Astrocyte (in vitro differentiated cells and primary cell): ENCODE data around the gene MBNL2. TPM values are rescaled to one million over a fixed set of nuclear protein-coding genes. Genes with fewer than 3 reads are reported as not detected.
A peak's percentile ranks its signal among the peaks of the same experiment; 100 is the strongest.

ENCODE experiments used
- DNase-seq: peaks from one replicate; pipeline ENCODE4 v3.0.0-alpha.2; 2010; ENCODE audit warnings: low read depth
- FAIRE-seq: peaks from 2 replicates; lab custom pipeline; 2011; peaks lifted over from hg19 to GRCh38; lab: Jason Lieb, UNC
- H2AFZ ChIP-seq: 2 replicates; pipeline ENCODE4 v1.6.0; 2012; ENCODE audit warnings: low read depth, low read length, inconsistent platforms
- H3K27ac ChIP-seq: 2 replicates; pipeline ENCODE4 v1.5.1; 2011; ENCODE audit warnings: low read depth, low read length, inconsistent platforms
- H3K27me3 ChIP-seq: 2 replicates; pipeline ENCODE4 v1.6.0; 2011; ENCODE audit warnings: low read length, inconsistent platforms; ENCODE audit not compliant: insufficient read depth
- H3K36me3 ChIP-seq: 2 replicates; pipeline ENCODE4 v1.5.1; 2011; ENCODE audit warnings: low read length, inconsistent platforms; ENCODE audit not compliant: insufficient read depth
- H3K4me1 ChIP-seq: 2 replicates; pipeline ENCODE4 v1.5.1; 2011; ENCODE audit warnings: low read length, inconsistent platforms; ENCODE audit not compliant: insufficient read depth
- H3K4me2 ChIP-seq: 2 replicates; pipeline ENCODE4 v1.6.0; 2012; ENCODE audit warnings: low read length, inconsistent platforms
- H3K4me3 ChIP-seq: 2 replicates; pipeline ENCODE4 v1.5.1; 2011; ENCODE audit warnings: low read depth, mild to moderate bottlenecking, low read length, inconsistent platforms; ENCODE audit not compliant: insufficient read depth
- H3K79me2 ChIP-seq: 2 replicates; pipeline ENCODE4 v1.6.0; 2012; ENCODE audit warnings: mild to moderate bottlenecking, low read length, inconsistent platforms; ENCODE audit not compliant: insufficient read depth
- H3K9ac ChIP-seq: 2 replicates; pipeline ENCODE4 v1.6.0; 2012; ENCODE audit warnings: mild to moderate bottlenecking, low read length, inconsistent platforms
- H3K9me3 ChIP-seq: 2 replicates; pipeline ENCODE4 v1.5.1; 2012; ENCODE audit warnings: low read depth, mild to moderate bottlenecking, low read length, inconsistent platforms; ENCODE audit not compliant: insufficient read depth
- H4K20me1 ChIP-seq: 2 replicates; pipeline ENCODE4 v1.6.0; 2012; ENCODE audit warnings: low read length, inconsistent platforms; ENCODE audit not compliant: insufficient read depth
- H3K27ac Mint-ChIP-seq: one replicate; pipeline ENCODE4 v1.8.0; 2021; ENCODE audit warnings: mild to moderate bottlenecking, mixed read lengths; ENCODE audit not compliant: unreplicated experiment
- H3K27me3 Mint-ChIP-seq: one replicate; pipeline ENCODE4 v1.8.0; 2021; ENCODE audit warnings: low read depth, mixed read lengths; ENCODE audit not compliant: unreplicated experiment
- H3K36me3 Mint-ChIP-seq: one replicate; pipeline ENCODE4 v1.8.0; 2021; ENCODE audit warnings: low read depth, mixed read lengths; ENCODE audit not compliant: unreplicated experiment
- H3K4me1 Mint-ChIP-seq: one replicate; pipeline ENCODE4 v1.8.0; 2021; ENCODE audit warnings: low read depth, mixed read lengths; ENCODE audit not compliant: unreplicated experiment
- H3K4me3 Mint-ChIP-seq: one replicate; pipeline ENCODE4 v1.8.0; 2021; ENCODE audit warnings: mild to moderate bottlenecking, moderate library complexity, mixed read lengths; ENCODE audit not compliant: unreplicated experiment
- H3K9me3 Mint-ChIP-seq: one replicate; pipeline ENCODE4 v1.8.0; 2021; ENCODE audit warnings: mild to moderate bottlenecking, mixed read lengths; ENCODE audit not compliant: unreplicated experiment
- CTCF ChIP-seq: IDR thresholded peaks from 2 replicates; pipeline ENCODE4 v1.5.1; 2011; ENCODE audit warnings: low read depth, mild to moderate bottlenecking, inconsistent platforms, low read length, moderate library complexity; ENCODE audit not compliant: insufficient read depth
- EZH2 ChIP-seq: IDR thresholded peaks from 2 replicates; pipeline ENCODE4 v1.6.1; 2012; ENCODE audit warnings: mild to moderate bottlenecking, low read length, inconsistent platforms; ENCODE audit not compliant: insufficient read depth
- total RNA-seq: library from RNA; stranded (reverse); gene quantifications from 2 replicates; pipeline ENCODE4 v1.2.1, GENCODE V29; 2021

MBNL2 gene
- total RNA-seq, 1 donor from 2014 or later, result 66.5 TPM

GRCh38 chr13:97408938-97409337 is 186.8 kb downstream of the MBNL2 start:
- no peak for FAIRE-seq
- TF ChIP-seq EZH2 (no peak), CTCF (no peak)

GRCh38 chr13:97411984-97412383 is 189.9 kb downstream of the MBNL2 start:
- peak; percentile 26 for FAIRE-seq

More at GRCh38 chr13:97408938-97409337, 186.8 kb downstream of the MBNL2 start:
- no peak overlapping the region for H2AFZ ChIP-seq
- no peaks in the 10 kb centered on the region for H4K20me1 ChIP-seq
- no peak overlapping the region for H3K4me2 ChIP-seq
- H3K27me3 Mint-ChIP-seq, result no peaks in the 10 kb centered on the region
- no peak overlapping the region for H3K4me3 Mint-ChIP-seq
- H3K9ac ChIP-seq, result no peak overlapping the region
- H3K36me3 ChIP-seq, result no peaks in the 10 kb centered on the region
- no peak overlapping the region for H3K27ac Mint-ChIP-seq
- no peaks in the 10 kb centered on the region for H3K36me3 Mint-ChIP-seq
- H3K27me3 ChIP-seq, result no peaks in the 10 kb centered on the region
- no peaks in the 10 kb centered on the region for H3K79me2 ChIP-seq
- no peak for DNase-seq
- no peak overlapping the region for H3K27ac ChIP-seq
- no peaks in the 10 kb centered on the region for H3K9me3 Mint-ChIP-seq
- H3K4me1 ChIP-seq, result no peaks in the 10 kb centered on the region
- H3K9me3 ChIP-seq, result no peaks in the 10 kb centered on the region
- H3K4me3 ChIP-seq, result no peak overlapping the region
- H3K4me1 Mint-ChIP-seq, result peaks cover 3% of the 10 kb centered on the region

More at GRCh38 chr13:97411984-97412383, 189.9 kb downstream of the MBNL2 start:
- Mint-ChIP-seq H3K27me3 (no peaks in the 10 kb centered on the region), H3K4me1 (no peaks in the 10 kb centered on the region), H3K27ac (no peak overlapping the region), H3K4me3 (no peak overlapping the region), H3K36me3 (no peaks in the 10 kb centered on the region), H3K9me3 (no peaks in the 10 kb centered on the region)
- no peaks in the 10 kb centered on the region for H3K27me3 ChIP-seq
- H3K9ac ChIP-seq, result no peak overlapping the region
- H3K4me3 ChIP-seq, result no peak overlapping the region
- no peak for TF ChIP-seq EZH2
- TF ChIP-seq CTCF, result no peak
- DNase-seq, result no peak
- no peak overlapping the region for H3K4me2 ChIP-seq
- H4K20me1 ChIP-seq, result no peaks in the 10 kb centered on the region
- H3K9me3 ChIP-seq, result no peaks in the 10 kb centered on the region
- no peaks in the 10 kb centered on the region for H3K79me2 ChIP-seq
- H3K4me1 ChIP-seq, result no peaks in the 10 kb centered on the region
- no peak overlapping the region for H2AFZ ChIP-seq
- no peaks in the 10 kb centered on the region for H3K36me3 ChIP-seq
- H3K27ac ChIP-seq, result no peak overlapping the region
